ENCODE results near the gene TC2N. TPM values are rescaled to one million over a fixed set of nuclear protein-coding genes. Genes with fewer than 3 reads are reported as not detected.
"Not testable (repeated sequence)": the region's sequence is repeated elsewhere in the genome, so short reads cannot be mapped to it uniquely, and the experiment has no call there.

TC2N gene
- total RNA-seq, 1 donor from 2014 or later, result not detected

DNA sequence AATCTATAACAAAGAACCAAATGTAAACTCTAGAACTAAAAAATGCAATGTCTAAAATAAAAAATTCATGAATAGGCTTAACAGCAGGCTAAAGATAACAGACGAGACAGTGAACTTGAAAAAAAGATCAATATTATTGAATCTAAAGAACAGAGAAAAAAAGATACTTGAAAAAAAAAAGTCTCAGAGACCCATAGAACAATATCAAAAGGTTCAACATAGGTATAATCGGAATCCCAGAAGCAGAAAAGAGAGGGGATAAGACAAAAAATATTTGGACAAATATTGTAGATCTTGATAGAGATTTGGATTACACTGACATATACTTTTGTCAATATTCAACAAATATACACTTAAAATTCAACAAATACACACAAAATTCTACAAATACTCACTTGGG lies 56.6 kb downstream of the TC2N start:
- Mint-ChIP-seq H3K4me3 (no peak overlapping the region), H3K4me1 (no peaks in the 10 kb centered on the region), H3K36me3 (ENCODE audit: low read depth) (peaks cover 14% of the 10 kb centered on the region), H3K9me3 (peaks cover 23% of the 10 kb centered on the region), H3K27me3 (ENCODE audit: low read depth) (peaks cover 22% of the 10 kb centered on the region), H3K27ac (ENCODE audit: unreplicated experiment) (no peak overlapping the region)
- no peak for DNase-seq (ENCODE audit: low read depth, low spot score)
- TF ChIP-seq, protein P1, sequence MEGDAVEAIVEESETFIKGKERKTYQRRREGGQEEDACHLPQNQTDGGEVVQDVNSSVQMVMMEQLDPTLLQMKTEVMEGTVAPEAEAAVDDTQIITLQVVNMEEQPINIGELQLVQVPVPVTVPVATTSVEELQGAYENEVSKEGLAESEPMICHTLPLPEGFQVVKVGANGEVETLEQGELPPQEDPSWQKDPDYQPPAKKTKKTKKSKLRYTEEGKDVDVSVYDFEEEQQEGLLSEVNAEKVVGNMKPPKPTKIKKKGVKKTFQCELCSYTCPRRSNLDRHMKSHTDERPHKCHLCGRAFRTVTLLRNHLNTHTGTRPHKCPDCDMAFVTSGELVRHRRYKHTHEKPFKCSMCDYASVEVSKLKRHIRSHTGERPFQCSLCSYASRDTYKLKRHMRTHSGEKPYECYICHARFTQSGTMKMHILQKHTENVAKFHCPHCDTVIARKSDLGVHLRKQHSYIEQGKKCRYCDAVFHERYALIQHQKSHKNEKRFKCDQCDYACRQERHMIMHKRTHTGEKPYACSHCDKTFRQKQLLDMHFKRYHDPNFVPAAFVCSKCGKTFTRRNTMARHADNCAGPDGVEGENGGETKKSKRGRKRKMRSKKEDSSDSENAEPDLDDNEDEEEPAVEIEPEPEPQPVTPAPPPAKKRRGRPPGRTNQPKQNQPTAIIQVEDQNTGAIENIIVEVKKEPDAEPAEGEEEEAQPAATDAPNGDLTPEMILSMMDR (conservative IDR thresholded peaks at IDR 0.05), result no peak

DNA sequence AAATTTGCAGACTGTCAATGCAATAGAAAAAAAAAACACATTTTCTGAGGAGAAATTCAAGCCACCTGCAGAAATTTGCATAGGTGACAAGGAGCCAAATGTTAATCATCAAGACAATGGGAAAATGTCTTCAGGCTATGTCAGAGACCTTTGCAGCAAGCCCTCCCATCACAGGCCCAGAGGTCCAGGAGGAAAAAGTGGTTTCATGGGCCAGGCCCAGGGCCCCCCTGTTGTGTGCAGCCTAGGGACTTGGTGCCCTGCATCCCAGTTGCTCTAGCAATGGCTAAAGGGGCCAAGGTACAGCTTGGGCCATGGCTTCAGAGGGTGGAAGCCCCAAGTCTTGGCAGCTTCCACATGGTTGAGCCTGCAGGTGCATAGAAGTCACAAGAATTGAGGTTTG lies 60.6 kb downstream of the TC2N start:
- Mint-ChIP-seq H3K36me3 (ENCODE audit: low read depth) (peaks cover 14% of the 10 kb centered on the region), H3K27me3 (ENCODE audit: low read depth) (peaks cover 6% of the 10 kb centered on the region), H3K27ac (ENCODE audit: unreplicated experiment) (no peak overlapping the region), H3K4me3 (no peak overlapping the region), H3K9me3 (peaks cover 28% of the 10 kb centered on the region), H3K4me1 (no peaks in the 10 kb centered on the region)
- TF ChIP-seq, protein P1 (conservative IDR thresholded peaks at IDR 0.05), result no peak
- DNase-seq (ENCODE audit: low read depth, low spot score), result no peak

DNA sequence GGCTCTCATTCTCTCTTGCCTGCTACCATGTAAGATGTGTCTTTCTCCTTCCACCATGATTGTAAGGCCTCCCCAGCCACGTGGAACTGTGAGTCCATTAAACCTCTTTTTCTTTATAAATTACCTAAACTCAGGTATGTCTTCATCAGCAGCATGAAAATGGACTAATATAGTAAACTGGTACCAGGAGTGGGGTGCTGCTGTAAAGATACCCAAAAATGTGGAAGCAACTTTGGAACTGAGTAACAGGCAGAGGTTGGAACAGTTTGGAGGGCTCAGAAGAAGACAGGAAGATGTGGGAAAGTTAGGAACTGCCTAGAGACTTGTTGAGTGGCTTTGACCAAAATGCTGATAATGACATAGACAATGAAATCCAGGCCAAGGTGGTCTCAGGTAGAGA lies 61.2 kb downstream of the TC2N start:
- peaks cover 14% of the 10 kb centered on the region for H3K36me3 Mint-ChIP-seq (ENCODE audit: low read depth)
- H3K4me3 Mint-ChIP-seq, result not testable (repeated sequence)

DNA sequence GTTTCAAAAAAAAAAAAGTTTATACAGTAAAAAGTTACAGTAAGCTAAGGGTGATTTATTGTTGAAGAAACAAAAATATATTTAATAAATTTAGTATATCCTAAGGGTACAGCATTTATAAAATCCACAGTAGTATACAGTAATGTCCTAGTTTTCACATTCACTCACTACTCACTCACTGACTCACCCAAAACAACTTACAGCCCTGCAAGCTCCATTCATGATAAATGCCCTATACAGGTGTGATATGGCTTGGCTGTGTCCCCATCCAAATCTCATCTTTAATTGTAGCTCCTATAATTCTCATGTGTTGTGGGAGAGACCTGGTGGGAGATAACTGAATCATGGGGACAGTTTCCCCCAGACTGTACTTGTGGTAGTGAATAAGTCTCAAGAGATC lies 61.7 kb downstream of the TC2N start:
- peaks cover 25% of the 10 kb centered on the region for H3K9me3 Mint-ChIP-seq
- DNase-seq (ENCODE audit: low read depth, low spot score), result no peak
- peaks cover 14% of the 10 kb centered on the region for H3K36me3 Mint-ChIP-seq (ENCODE audit: low read depth)
- H3K27ac Mint-ChIP-seq (ENCODE audit: unreplicated experiment), result no peak overlapping the region
- no peaks in the 10 kb centered on the region for H3K4me1 Mint-ChIP-seq
- TF ChIP-seq, protein P1 (conservative IDR thresholded peaks at IDR 0.05), result no peak
- peaks cover 6% of the 10 kb centered on the region for H3K27me3 Mint-ChIP-seq (ENCODE audit: low read depth)
- H3K4me3 Mint-ChIP-seq, result no peak overlapping the region

More for the DNA sequence above, 61.2 kb downstream of the TC2N start:
- H3K4me1 Mint-ChIP-seq; H3K27ac Mint-ChIP-seq (ENCODE audit: unreplicated experiment); DNase-seq (ENCODE audit: low read depth, low spot score); H3K27me3 Mint-ChIP-seq (ENCODE audit: low read depth): not testable (repeated sequence)
- peaks cover 28% of the 10 kb centered on the region for H3K9me3 Mint-ChIP-seq

DNA sequence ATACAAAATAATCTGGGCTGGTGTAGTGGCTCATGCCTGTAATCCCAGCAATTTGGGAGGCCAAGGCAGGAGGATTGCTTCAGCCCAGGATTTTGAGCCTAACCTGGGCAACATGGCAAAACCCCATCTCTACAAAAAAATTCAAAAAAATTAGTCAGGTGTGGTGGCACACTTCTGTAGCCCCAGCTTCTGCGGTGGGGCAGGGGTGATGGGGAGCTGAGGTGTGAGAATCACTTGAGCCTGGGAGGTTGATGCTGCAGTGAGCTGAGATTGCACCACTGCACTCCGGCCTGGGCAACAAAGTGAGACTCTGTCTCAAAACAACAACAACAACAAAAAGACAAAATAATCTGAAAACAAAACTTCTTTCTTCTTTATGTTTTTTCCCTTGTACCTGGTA lies 66.0 kb downstream of the TC2N start:
- TF ChIP-seq, protein P1 (conservative IDR thresholded peaks at IDR 0.05), result no peak
- Mint-ChIP-seq H3K4me3 (no peak overlapping the region), H3K4me1 (no peaks in the 10 kb centered on the region), H3K27ac (ENCODE audit: unreplicated experiment) (no peak overlapping the region), H3K36me3 (ENCODE audit: low read depth) (peaks cover 4% of the 10 kb centered on the region), H3K27me3 (ENCODE audit: low read depth) (no peaks in the 10 kb centered on the region), H3K9me3 (peaks cover 9% of the 10 kb centered on the region)
- no peak for DNase-seq (ENCODE audit: low read depth, low spot score)

DNA sequence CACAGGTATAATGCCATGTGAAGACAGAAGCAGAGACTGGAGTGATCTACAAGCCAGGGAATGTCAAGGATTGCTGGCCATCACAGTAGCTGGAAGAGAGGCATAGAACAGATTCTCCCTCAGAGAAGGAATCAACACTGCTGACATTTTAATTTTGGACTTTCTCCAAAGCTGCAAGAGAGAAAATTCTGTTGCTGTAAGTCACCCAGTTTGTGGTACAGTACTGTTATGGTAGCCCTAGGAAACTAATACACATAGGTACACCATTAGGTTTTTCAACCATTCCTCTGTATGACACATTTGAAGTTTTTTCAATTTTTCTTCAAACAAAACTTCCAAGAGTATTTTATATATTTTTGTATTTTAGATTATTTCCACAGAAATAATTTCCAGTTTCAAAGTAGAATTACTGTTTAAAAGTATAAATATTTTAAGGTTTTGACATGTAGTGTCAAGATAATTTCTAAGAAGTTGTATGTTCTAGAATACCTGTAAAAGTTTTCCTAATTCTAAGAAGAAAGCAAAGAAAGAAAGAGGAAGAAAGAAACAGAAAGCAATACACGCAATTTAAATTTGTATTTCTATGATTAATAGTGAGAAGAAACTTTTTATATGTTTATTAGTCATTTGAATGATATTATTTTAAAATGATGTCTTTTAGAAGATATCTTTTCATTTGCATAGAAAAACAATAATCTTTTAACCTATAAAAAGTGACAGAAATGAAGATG lies 70.6 kb downstream of the TC2N start:
- Mint-ChIP-seq H3K27ac (ENCODE audit: unreplicated experiment) (no peak overlapping the region), H3K9me3 (peaks cover 5% of the 10 kb centered on the region), H3K36me3 (ENCODE audit: low read depth) (no peaks in the 10 kb centered on the region), H3K4me1 (no peaks in the 10 kb centered on the region), H3K4me3 (no peak overlapping the region), H3K27me3 (ENCODE audit: low read depth) (peaks cover 3% of the 10 kb centered on the region)
- DNase-seq (ENCODE audit: low read depth, low spot score), result no peak
- TF ChIP-seq, protein P1 (conservative IDR thresholded peaks at IDR 0.05), result no peak
